ENCODE data around the gene GPHN. TPM values are rescaled to one million over a fixed set of nuclear protein-coding genes. Genes with fewer than 3 reads are reported as not detected.

GPHN gene
- total RNA-seq, 1 donor from 2014 or later, result 28.5 TPM

DNA sequence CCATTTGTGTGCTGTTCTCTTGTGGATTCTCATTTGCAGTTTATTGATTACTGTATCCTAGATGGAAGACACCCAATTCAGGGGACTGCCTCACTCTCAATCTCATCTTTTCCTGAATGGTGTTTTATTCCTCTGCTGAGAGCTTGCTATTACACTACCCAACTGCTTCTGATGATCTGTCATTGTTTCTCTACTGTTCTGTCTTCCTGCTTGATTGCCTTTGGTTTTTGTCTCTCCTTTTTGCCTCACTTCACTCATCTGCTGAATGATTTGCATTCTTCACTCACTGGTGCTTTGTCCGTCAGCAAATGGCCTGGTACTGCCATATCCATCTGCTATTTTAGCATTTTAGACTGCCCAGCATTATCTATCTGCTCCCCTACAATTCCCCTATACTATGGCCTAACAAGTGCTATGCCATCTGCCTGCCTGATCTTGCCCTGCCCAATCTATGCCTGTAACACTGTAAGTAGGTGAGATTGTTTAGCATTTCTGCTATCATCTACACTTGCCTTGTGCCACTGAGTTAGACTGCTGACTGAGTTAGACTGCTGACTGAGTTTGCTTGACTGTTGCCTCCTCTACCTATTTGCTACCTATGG lies 335.1 kb downstream of the GPHN start:
- TF ChIP-seq, protein P1, sequence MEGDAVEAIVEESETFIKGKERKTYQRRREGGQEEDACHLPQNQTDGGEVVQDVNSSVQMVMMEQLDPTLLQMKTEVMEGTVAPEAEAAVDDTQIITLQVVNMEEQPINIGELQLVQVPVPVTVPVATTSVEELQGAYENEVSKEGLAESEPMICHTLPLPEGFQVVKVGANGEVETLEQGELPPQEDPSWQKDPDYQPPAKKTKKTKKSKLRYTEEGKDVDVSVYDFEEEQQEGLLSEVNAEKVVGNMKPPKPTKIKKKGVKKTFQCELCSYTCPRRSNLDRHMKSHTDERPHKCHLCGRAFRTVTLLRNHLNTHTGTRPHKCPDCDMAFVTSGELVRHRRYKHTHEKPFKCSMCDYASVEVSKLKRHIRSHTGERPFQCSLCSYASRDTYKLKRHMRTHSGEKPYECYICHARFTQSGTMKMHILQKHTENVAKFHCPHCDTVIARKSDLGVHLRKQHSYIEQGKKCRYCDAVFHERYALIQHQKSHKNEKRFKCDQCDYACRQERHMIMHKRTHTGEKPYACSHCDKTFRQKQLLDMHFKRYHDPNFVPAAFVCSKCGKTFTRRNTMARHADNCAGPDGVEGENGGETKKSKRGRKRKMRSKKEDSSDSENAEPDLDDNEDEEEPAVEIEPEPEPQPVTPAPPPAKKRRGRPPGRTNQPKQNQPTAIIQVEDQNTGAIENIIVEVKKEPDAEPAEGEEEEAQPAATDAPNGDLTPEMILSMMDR (IDR thresholded peaks at IDR 0.05), result no peak
- no peak for ATAC-seq
- intact Hi-C loops (cut with DNase I), result no loop called here

DNA sequence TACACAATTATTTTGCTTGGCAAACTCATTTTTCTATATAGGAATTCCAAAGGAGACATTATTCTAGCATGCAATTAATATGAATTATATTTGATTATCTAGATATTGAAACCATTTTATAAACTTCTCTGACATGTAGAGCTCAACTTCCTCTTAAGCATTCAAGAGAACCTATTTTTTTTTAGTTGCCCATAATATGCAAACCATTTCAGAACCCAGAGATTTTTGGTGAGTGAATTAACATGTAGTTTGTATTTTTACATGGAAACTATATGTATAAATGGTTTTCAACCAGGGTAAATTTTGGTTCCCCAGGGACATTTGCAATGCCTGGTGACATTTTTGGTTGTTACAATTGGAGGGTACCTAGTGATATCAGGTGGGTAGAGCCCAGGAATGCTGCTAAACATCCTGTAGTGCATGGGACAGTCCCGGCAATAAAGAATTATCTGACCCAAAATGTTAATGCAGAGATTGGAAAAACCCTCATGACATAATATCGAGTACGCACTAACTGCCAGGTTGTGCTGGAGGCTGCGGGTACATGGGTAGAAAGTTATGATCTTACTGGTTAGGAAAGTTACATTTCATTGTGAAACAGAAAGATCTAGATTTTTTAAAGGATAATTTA lies 342.4 kb downstream of the GPHN start:
- no peak overlapping the region for H3K27ac ChIP-seq
- ATAC-seq (no peak), DNase-seq (no peak)
- intact Hi-C loops (cut with DNase I), result no loop called here
- TF ChIP-seq, protein P1 (IDR thresholded peaks at IDR 0.05), result no peak
- H3K9me3 ChIP-seq, result no peaks in the 10 kb centered on the region
- no peaks in the 10 kb centered on the region for H3K27me3 ChIP-seq
- no peak overlapping the region for H3K4me3 ChIP-seq
- no peaks in the 10 kb centered on the region for H3K36me3 ChIP-seq
- no peaks in the 10 kb centered on the region for H3K4me1 ChIP-seq

More for the DNA sequence above, 335.1 kb downstream of the GPHN start:
- Histone ChIP-seq H3K27ac (no peak overlapping the region), H3K36me3 (no peaks in the 10 kb centered on the region), H3K27me3 (no peaks in the 10 kb centered on the region), H3K4me3 (no peak overlapping the region), H3K4me1 (no peaks in the 10 kb centered on the region), H3K9me3 (no peaks in the 10 kb centered on the region)
- no peak for DNase-seq

DNA sequence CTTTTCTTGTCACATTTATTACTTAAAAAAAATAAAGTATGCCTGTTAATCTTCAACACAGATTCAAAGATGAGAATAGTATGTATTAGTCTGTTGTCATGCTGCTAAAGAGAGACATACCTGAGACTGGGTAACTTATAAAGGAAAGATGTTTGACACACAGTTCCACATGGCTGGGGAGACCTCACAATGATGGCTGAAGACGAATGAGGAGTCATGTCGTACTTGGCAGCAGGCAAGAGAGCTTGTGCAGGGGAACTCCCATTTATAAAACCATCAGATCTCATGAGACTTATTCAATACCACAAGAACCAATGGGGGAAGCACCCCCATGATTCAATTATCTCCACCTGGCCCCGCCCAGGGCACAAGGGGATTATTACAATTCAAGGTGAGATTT lies 345.4 kb downstream of the GPHN start:
- TF ChIP-seq, protein P1 (IDR thresholded peaks at IDR 0.05), result no peak
- Histone ChIP-seq H3K9me3 (no peaks in the 10 kb centered on the region), H3K27ac (no peak overlapping the region), H3K4me3 (no peak overlapping the region), H3K27me3 (no peaks in the 10 kb centered on the region), H3K36me3 (no peaks in the 10 kb centered on the region), H3K4me1 (no peaks in the 10 kb centered on the region)
- no peak for DNase-seq
- intact Hi-C loops (cut with DNase I), result no loop called here
- no peak for ATAC-seq

DNA sequence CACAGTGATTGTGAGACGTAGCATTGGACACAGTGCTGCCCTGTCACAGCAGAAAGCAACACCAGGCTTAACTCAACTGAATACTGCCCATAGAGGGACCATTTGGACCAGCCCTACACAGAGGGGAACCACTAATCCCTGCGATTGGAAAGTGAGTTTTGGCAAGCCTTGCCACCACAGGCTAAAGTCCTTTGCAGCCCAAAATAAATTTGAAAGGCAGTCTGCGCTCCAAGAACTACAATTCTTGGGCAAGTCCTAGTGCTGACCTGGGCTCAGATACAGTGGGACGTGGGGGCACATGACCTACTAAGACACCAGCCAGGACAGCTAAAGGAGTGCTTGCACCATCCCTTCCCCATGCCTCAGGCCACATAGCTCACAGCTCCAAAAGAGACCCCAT lies 349.9 kb downstream of the GPHN start:
- Histone ChIP-seq H3K27ac (no peak overlapping the region), H3K4me3 (no peak overlapping the region), H3K9me3 (no peaks in the 10 kb centered on the region), H3K36me3 (no peaks in the 10 kb centered on the region), H3K27me3 (no peaks in the 10 kb centered on the region), H3K4me1 (no peaks in the 10 kb centered on the region)
- DNase-seq, result no peak
- no peak for ATAC-seq
- TF ChIP-seq, protein P1 (IDR thresholded peaks at IDR 0.05), result no peak
- intact Hi-C loops (cut with DNase I), result no loop called here

DNA sequence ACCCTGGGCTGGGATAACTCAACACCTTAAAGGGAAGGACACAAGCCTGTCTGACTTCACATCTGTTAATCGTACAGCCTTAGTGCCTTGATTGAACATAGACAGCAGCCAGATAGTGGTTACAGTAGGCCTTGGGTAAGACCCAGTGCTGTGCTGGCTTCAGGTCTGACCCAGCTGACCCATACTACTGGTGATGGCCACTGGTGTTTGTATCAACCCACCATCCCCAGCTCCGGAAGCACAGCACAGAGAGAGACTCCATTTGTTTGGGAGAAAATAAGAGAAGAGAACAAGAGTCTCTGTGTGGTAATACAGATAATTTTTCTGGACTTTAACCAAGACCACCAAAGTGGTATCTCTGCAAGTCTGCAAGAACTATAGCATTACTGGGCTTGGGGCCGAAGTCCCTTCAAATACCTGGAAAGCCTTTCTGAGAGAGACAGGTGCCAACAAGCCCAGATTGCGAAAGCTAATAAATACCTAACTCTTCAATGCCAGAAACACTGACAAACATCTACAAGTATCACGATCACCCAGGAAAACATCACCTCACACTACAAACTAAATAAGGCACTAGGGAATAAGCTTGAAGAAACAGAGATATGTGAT lies 351.2 kb downstream of the GPHN start:
- Histone ChIP-seq H3K36me3 (no peaks in the 10 kb centered on the region), H3K27me3 (no peaks in the 10 kb centered on the region), H3K27ac (no peak overlapping the region), H3K4me3 (no peak overlapping the region), H3K4me1 (no peaks in the 10 kb centered on the region), H3K9me3 (no peaks in the 10 kb centered on the region)
- TF ChIP-seq, protein P1 (IDR thresholded peaks at IDR 0.05), result no peak
- DNase-seq, result no peak
- ATAC-seq, result no peak
- intact Hi-C loops (cut with DNase I), result no loop called here
